ENCODE measurements around the gene CCNY.

Gene CCNY

DNA sequence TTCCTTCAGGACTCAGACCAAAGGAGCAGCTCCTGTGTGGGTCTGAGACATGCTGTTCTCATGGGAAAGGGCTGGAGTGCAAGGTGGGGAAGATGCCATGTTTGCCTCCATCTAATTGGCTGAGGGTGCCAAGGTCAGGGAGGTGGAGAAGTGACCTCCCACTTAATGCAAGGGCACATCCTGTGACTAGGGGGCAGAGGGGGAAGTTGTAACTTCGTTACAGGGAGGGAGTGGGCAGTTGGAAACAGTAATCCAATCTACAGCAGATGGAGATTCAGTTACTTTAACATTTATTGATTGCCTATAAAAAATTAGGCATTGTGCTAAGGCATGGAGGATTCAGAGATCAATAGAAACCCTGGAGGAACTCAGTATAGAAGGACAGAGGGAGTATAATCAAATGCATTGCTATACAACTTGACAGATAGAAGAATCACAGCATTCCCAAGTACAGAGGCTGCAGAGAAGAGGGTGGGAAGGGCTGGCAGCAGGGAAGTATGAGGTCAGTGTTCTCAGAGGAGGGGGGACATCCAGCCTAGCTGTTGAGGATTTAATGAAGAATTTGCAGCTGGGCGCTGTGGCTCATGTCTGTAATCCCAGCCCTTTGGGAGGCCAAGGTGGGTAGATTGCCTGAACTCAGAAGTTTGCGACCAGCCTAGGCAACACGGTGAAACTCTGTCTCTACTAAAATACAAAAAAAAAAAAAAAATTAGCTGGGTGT lies 75.9 kb downstream of the CCNY start:
- TF ChIP-seq, protein P1, sequence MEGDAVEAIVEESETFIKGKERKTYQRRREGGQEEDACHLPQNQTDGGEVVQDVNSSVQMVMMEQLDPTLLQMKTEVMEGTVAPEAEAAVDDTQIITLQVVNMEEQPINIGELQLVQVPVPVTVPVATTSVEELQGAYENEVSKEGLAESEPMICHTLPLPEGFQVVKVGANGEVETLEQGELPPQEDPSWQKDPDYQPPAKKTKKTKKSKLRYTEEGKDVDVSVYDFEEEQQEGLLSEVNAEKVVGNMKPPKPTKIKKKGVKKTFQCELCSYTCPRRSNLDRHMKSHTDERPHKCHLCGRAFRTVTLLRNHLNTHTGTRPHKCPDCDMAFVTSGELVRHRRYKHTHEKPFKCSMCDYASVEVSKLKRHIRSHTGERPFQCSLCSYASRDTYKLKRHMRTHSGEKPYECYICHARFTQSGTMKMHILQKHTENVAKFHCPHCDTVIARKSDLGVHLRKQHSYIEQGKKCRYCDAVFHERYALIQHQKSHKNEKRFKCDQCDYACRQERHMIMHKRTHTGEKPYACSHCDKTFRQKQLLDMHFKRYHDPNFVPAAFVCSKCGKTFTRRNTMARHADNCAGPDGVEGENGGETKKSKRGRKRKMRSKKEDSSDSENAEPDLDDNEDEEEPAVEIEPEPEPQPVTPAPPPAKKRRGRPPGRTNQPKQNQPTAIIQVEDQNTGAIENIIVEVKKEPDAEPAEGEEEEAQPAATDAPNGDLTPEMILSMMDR (IDR thresholded peaks at IDR 0.05): no peak

DNA sequence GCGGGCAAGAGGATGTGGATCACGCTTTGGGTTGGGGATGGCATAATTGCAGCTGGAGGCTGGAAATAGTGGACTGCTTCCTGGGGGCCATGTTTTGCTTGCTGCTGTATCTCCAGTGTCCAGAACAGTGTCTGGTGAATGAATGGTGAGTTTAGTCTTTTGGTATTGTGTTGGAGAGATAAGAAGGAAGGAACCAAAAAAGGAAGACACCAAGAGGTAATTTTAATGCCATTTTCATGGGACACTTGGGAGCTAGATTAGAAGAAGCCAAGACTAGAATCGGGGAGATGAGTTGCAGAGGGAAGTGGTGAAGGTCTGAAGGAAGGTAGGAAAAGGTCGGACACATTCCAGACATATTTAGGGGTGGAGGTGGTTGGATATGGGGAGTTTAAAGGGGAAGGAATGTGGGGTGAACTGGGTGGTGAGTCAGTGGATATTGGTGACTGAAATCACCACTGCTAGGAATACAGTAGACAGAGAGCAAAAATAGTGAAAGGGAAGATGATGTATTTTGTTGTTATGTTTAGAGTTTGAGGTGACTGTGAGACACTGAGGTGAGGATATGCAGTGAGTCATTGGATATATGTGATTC lies 76.7 kb downstream of the CCNY start:
- TF ChIP-seq, protein P1 (IDR thresholded peaks at IDR 0.05): no peak

DNA sequence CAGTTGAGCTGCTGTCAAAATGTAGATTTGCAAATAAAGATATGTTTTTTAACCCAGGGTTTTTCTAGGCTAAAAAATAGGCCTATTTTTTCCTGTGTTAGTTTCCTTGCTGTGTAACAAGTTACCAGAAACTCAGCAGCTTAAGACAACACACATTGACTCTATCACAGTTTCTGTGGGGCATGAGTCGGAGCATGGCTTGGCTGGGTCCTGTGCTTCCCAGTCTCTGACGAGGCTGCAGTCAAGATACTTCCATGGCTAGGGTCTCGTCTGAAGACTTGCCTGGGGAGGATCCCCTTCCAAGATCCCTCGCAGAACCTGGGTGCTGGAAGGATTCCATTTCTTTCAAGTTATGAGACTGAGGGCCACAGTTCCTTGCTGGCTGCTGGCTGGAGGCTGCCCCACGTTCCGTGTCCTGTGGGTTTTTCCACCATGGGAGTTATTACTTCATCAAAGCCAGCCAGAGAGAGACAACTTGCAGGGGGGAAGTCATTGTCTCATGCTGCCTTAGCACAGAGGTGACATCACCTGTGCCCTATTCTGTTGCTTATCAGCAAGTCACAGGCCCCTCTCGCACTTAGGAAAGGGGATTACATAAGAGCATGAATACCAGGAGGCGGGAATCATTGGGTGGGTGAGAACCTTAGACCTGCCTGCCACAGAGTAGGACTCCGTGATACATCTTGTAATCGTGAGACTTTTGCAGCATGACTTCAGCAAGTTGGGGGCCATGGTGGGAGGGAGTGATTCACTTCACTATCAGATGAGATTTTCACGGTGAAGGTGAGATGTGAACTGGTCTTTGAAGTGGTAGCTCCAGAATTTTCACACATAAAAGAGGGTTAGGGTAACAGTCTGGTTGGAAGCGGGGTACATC lies 77.9 kb downstream of the CCNY start:
- TF ChIP-seq, protein P1 (IDR thresholded peaks at IDR 0.05): no peak

DNA sequence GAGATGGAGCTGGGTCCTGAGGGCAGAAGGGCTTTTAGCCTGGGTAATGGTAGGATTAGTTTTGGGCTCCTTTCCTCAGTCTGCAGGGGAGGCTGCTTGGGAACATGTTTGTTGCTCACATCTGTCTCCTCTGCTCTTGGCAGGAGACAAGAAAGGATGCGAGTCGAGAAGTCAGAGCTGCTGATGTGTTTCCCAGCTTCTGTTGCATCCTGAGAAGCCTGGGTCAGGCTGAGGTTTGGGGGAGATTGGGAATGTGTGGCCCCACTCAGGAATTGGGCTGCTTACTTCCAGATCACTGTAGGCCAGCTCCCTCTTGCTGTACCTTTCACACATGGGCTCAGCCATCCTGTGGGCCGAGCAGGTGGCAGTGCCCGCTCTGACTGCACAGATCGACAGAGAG lies 79.2 kb downstream of the CCNY start:
- TF ChIP-seq, protein P1 (IDR thresholded peaks at IDR 0.05): no peak

DNA sequence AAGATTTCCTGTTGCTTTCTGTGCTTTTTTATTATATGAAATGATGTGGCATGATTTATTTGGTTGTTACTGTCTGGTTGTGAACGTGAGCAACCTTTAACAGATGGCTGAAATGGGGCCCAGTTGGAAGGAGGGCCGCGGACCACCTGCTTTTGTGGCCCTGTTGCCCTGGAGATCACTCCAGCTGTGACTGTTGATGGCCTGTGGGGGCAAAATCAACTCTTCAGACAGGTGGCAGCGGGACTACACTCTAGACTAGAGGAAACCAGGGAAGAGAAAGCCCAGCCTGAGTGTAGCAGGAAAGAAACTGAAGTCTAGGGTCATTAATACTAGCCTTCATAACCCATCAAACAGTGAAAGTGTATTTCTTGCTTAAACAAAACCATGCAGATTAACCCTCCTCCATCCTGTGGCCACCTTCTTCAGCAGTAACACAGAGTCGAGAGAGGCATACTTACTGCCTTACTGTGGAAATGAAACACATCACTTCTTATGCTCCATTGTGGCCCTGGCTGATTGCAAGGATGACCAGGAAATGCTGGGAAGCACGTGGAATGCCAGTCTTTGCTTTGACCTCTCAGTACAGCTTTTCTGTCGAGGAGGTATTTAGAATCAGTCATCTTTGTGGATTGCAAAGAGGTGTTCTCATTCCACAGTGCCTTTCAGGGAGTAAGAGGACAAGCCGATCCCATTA lies 80.5 kb downstream of the CCNY start:
- TF ChIP-seq, protein P1 (IDR thresholded peaks at IDR 0.05): no peak

DNA sequence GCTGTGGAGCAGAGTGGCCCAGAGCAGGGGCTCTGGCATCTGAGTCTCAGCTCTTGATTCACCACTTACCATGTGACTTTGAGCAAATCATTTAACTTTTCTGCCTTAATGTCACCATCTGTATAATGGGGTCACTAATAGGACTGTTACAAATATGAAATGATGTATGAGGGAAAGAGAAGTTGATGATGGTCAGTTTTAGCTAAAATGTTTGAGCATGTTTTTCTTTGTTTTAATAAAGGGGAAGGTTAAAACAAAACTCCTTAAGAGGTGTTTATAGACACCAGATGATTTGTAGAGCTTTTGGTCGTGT lies 81.0 kb downstream of the CCNY start:
- TF ChIP-seq, protein P1 (IDR thresholded peaks at IDR 0.05): no peak

DNA sequence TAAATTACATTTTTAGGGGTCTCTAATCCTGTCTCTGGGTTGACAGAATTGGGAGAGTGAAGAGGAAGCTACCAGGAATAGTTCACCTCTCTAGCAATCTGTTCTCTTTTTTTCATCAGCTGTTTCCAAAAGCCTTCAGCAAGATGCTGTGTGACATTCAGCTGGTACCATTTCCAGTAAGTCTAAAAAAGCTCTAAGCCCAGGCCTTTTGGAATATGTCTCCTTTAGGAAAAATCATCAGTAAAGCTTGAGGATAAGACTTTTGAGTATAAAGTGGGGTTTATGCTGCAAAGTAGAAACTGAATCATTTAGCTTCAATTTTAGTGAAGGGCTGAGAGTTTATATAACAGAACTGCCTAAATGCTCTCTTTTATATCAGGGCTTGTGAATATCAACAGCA lies 81.5 kb downstream of the CCNY start:
- TF ChIP-seq, protein P1 (IDR thresholded peaks at IDR 0.05): no peak

Data from LNCAP (cell line).